ENCODE measurements around the gene CCDC149.

DNA sequence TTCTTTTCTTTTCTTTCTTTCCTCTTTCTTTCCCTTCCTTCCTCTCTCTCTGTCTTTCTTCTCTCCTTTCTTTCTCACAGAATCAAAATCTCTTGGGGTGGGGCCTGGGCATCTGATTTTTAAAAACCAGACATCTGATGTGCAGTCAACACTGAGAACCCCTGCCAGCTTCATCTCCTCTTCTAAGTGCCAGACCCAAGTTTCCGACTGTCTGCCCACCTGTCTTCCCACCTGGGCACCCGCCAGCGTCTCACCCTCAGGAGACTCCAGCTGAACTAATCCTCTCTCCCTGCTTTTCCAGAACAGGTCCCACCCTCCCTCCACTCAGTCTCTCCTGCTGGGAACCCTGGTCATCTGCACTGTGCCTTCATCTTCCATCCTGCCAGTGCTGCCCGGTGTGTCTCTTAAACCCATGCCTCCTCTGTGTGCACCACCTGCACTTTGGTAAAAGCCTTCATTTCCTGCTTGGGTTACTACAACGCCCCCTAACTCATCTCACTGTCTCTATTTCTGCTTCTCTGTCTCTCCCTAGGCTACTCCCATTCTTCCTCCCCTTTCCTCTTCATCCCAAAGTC lies 114.7 kb downstream of the CCDC149 start:
- no peak for TF ChIP-seq TAF1 (IDR thresholded peaks at IDR 0.05; ENCODE audit: control insufficient read depth, extremely low read depth, insufficient read depth, low read length, severe bottlenecking)
- no peak for TF ChIP-seq CBX1 (IDR thresholded peaks at IDR 0.05; ENCODE audit: low read depth)
- no peak for TF ChIP-seq CREM (IDR thresholded peaks at IDR 0.05; ENCODE audit: low read depth)
- no peak for TF ChIP-seq XRCC5 (IDR thresholded peaks at IDR 0.05; ENCODE audit: low read depth, low read length)
- no peak for TF ChIP-seq EZH2 (IDR thresholded peaks at IDR 0.05; ENCODE audit: borderline replicate concordance, low read depth, low read length)
- no peak for TF ChIP-seq ZC3H4 (CRISPR knock-in tag; IDR thresholded peaks at IDR 0.05; ENCODE audit: borderline replicate concordance)
- no peak for TF ChIP-seq ZHX1 (conservative IDR thresholded peaks at IDR 0.05; ENCODE audit: low read length)
- TF ChIP-seq RNF2 (IDR thresholded peaks at IDR 0.05), result no peak
- no peak for TF ChIP-seq ZNF644 (tag; IDR thresholded peaks at IDR 0.05; ENCODE audit: low read depth)
- TF ChIP-seq SUPT5H (IDR thresholded peaks at IDR 0.05), result no peak
- TF ChIP-seq CTCF (IDR thresholded peaks at IDR 0.05 in 2 of 3, conservative IDR thresholded peaks at IDR 0.05 in 1 of 3; ENCODE audit: insufficient read depth in 2 of 3, low read depth in 1 of 3, low read length in 3 of 3), result no peak
- no peak for TF ChIP-seq ZNF197 (CRISPR knock-in tag; IDR thresholded peaks at IDR 0.05; ENCODE audit: low read depth)
- TF ChIP-seq GATAD2A (IDR thresholded peaks at IDR 0.05), result no peak
- TF ChIP-seq CHD2 (IDR thresholded peaks at IDR 0.05; ENCODE audit: low read depth, low read length), result no peak
